HTERT RPE-1 (cell line): ENCODE results near the gene VENTX.
"Not testable (repeated sequence)": the region's sequence is repeated elsewhere in the genome, so short reads cannot be mapped to it uniquely, and the experiment has no call there.

Experiments used
- in situ Hi-C: fragments of 300-500 bp; cut with MboI; formaldehyde crosslinking; loops from 4 replicates; pipeline ENCODE4 v1.14.3; 2020; ENCODE audit warnings: low sequenced_read_pairs

The VENTX gene

DNA sequence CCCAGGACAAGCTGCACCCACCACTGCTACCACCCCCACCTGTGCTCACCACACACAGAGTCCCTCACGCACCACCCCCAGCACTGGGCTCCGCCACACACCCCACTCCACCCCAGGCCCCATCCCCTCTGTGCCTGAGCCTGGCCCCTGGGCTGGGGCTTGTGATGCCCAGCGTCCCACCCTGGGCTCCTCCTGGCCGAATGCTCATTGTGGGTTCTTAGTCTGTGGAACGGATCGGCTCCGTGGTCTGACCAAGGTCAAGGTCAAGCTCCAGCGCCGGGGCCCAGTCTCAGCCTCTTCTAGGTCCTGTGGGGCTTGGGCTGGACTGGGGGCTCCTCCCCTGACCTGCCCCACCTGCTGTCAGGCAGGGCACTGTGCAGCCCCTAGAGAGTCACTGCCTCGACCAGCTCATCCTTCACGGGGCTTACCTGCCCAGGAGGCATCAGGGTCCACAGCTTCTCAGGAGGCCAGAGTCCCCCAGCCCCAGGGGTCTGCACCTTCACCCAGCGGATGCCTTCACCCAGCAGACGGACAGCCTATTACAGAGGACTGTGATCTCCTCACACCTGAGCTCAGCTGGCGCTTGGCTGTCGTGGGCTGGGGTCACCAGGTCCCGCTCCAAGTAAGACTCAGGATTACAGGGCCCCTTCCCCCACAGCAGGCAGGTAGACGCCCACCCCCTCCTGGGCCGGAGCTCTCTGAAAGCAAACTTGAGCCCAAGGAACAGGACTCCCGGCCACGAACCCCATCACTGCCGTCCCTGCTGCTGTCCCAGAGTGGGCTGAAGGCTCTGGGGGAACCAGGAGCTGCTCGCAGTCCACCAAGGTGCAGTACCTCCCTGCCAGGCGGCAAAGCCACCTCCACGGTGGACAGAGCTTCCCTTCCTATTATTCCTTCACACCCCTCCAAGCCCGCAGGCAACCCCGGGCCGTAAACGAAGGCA, 22.9 kb upstream of the VENTX start:
- in situ Hi-C loops = no loop called here

DNA sequence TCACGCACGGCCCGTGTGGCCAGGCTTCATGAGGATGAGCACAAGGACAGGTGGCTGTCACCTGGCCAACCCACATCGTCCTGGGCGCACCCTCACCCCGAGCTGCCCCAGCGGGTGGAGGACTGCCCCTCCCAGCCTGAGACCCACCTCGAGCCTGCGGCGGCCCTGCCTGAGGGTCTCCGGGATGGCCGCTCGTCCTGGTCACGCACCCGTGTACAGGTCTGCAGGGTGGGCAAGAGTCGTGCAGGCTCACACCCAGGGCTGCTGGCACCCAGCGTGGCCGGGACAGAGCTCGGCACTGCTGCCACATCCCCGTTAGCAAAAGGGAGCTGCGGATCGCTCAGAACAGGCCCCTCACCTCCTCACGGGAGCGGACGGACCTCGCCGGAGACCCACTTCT, 22.1 kb upstream of the VENTX start:
- in situ Hi-C loops = no loop called here

DNA sequence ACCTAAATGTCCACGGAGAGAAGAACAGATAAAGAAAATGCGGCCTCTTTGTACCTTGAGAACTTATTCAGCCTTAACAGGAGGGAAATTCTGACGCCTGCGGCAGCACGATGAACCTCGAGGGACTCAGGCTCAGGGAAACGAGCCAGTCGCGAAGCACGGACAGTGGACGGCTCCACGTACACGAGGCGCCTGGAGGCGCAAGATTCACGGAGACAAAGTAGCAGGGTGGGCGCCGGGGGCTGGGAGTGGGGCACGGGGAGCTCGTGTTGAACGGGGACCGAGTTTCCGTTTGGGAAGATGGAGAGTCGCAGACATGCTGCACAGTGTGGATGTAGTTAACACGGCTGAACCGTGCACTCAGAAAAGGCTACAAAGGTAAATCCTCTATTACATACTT, 20.9 kb upstream of the VENTX start:
- in situ Hi-C loops = no loop called here

DNA sequence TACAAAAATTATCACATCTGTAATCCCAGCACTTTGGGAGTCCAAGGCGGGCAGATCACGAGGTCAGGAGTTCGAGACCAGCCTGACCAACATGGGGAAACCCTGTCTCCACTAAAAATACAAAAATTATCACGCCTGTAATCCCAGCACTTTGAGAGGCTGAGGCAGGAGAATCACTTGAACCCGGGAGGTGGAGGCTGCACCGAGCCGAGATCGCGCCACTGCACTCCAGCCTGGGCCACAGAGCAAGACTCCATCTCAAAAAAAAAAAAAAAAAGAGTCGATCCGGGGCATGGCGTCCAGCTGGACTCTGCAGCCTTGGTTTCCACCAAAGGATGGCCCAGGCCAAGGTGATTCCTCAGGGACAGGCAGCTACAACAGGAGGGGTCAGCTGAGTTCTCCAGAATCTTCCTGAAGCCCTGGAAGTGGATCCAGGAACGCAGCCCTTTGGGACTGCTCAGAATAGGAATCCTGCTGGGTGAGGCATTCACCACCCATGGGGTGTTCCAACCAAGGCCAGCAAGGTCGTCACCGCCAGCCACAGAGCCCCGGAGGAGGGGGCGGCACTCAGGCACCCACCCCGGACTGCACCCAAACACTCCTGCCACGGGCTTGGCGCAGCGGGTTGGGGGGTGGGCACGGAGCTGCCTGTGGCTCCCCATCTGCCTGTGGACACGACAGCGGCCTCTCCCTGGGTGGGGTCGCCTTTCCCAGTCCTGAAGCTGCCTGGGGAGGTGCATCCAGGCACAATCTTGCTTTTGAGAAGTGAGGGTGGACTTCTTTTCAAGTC, 19.7 kb upstream of the VENTX start:
- in situ Hi-C loops = no loop called here

DNA sequence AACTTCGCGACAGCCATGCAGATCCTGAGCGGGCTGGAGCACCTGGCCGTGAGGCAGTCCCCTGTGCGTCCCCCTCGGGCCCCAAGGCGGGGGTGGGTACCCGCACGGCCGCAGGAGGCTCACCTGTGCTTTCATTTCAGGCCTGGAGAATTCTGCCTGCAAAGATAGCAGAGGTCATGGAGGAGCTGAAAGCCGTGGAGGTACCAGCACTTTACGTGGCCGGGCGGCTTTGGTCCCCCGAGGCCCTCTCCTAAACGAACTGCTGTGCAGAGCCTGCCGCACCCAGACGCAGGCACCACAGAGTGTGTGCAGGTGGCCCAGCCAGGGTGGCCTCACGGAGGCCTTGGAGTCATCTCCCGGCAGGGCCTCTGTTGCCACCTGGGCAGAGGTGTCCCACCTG, 18.8 kb upstream of the VENTX start:
- in situ Hi-C loops = no loop called here

DNA sequence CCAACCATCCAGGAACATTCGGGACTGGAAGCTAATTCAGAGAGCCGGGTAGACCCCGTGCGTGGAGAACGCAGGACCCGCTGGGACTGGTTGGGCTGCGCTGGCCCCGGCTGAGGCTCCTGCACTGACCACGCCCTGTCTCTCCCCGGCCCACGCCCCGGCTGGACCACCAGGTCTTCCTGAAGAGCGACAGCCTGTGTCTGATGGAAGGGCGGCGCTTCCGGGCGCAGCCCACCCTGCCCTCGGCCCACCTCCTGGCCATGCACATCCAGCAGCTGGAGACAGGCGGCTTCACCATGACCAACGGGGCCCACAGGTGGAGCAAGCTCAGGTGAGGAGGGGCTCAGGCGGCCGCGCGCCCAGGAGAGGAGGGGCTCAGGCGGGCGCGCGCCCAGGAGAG, 17.9 kb upstream of the VENTX start:
- in situ Hi-C loops = no loop called here

DNA sequence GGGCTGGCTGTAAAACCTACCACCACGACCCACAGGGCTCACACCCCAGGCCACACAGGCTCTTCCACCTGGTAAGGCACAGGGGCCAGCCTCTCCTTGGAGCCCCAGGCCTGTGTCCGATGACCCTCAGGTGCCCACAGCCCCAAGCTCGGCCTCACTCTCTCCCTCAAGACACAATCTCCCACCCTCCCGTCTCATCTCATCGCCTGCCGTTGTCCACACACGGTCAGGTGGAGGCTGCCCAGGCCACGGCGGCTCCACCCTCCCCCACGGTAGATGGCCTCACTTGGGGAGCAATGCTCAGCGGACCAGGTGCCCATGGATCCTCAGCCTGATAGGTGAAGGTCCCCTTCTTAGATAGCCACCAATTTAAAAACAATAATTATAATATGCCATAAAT, 16.3 kb upstream of the VENTX start:
- in situ Hi-C loops = no loop called here

DNA sequence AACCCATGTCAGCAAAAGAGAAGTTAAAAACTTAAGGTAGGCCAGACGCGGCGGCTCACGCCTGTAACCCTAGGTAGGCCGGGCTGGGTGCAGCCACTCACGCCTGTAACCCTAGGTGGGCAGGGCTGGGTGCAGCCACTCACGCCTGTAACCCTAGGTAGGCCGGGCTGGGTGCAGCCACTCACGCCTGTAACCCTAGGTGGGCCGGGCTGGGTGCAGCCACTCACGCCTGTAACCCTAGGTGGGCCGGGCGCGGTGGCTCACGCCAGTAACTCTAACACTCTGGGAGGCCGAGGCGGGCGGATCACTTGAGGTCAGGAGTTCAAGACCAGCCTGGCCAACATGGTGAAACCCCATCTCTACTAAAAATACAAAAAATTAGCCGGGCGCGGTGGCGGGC, 15.9 kb upstream of the VENTX start:
- in situ Hi-C loops = not testable (repeated sequence)

DNA sequence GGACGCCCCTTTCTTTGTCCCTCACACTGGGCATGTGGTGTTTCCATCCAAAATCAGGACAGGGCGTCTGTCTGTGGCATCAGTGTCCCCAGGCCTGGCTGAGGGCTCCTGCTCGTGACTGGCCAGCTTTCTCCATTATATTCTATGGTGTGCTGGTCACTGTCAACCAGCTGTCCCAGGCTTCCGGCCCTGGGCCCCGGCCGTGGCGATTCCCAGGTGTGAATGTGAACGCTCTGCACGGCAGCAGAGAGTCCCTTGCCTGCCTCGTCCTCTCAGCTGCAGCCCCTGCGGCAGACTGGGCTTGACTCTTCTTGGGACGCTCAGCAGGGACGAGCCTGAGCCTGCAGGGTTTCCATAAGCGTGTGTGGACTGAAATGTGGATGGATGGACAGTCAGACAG, 13.6 kb upstream of the VENTX start:
- in situ Hi-C loops = no loop called here

DNA sequence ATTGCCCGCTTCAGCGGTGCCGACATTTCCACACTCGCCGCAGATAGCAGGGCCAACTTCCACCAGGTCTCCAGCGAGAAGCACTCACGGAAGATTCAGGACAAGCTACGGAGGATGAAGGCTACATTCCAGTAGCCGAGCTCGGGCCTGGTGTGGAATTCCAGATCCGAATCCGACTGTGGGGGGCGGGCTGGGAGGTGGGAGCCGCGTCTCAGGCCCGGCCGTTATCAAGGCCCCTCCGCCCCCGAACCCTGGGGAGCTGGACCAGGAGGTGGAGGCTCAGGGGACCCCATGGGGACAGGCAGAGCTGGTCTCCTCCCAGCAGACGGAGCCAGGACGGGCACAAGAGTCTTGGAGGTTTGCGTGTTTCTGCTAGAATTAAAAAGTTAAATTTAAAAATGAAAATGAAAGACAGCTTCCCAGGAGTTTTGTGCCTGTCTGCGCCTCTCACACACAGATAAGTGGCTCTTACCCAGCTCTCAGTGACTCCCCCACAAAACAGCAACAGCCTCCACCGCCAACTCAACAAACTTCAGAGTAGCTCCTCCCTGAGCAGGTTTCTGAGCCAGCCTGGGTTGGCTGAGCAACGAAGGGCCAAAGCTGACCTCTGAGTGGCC, 12.8 kb upstream of the VENTX start:
- in situ Hi-C loops = no loop called here

DNA sequence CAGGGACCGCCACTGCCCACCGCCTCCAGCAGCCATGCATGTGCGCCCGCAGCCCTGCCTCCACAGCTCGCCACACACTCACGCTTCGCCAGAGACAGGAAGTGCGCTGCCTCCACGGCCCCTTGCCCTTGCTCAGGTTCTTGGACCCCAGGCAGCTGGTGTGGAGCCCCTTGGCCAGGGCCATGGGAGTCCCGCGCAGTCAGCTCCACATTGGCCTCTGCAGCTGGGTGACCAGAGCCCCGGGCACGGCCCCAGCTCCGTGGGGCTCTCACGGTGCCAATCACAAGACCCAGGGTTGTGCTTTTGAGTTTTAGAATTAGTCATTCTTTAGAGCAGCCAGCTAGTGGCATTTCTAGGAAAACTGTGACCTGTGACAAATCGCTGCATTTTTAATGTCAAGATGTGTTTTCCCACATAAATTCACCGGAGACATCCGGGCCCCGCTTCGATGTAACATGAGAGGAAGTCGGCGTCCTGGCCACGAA, 11.9 kb upstream of the VENTX start:
- in situ Hi-C loops = no loop called here

DNA sequence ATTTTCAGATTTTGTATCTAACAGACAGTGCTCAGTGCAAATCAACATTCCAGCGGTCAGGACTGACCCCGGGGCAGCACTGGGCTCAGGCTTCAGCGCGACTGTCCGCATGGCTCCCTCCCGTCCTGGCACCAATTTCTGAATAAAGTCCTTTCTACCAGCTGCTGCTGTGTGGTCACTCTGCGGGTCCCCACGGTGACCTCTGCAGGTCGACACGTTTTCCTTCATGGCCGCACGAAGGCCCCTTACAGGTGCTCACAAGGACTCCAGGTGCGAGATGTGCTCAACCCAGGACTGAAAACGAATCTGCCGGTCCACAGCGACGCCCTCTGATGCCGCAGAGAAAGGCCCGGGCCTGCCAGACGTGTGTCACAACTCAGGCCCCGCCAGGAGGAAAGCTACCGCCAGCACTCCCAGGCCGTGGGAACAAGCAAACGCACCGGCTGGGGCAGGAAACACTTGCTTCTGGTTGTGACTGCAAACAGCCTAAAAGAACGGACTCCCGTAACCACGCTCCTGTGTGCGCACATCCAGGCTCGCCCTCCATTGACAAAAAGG, 11.3 kb upstream of the VENTX start:
- in situ Hi-C loops = no loop called here

DNA sequence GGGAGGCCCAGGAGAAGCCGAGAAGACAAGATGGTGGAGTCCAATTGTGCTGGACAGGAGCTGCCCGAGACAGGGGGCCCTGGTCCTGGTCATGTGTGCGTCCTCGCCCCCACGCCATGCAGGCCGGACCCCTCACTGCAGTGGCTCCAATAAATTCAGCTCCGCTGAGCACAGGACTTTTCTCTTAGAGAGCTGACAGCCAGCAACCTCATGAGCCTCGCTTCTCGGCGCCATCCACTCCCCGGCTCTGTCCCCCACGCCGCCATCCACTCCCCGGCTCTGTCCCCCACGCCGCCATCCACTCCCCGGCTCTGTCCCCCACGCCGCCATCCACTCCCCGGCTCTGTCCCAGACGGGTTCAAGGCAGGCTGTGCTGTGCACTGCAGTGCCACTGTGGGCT, 10.4 kb upstream of the VENTX start:
- in situ Hi-C loops = no loop called here

DNA sequence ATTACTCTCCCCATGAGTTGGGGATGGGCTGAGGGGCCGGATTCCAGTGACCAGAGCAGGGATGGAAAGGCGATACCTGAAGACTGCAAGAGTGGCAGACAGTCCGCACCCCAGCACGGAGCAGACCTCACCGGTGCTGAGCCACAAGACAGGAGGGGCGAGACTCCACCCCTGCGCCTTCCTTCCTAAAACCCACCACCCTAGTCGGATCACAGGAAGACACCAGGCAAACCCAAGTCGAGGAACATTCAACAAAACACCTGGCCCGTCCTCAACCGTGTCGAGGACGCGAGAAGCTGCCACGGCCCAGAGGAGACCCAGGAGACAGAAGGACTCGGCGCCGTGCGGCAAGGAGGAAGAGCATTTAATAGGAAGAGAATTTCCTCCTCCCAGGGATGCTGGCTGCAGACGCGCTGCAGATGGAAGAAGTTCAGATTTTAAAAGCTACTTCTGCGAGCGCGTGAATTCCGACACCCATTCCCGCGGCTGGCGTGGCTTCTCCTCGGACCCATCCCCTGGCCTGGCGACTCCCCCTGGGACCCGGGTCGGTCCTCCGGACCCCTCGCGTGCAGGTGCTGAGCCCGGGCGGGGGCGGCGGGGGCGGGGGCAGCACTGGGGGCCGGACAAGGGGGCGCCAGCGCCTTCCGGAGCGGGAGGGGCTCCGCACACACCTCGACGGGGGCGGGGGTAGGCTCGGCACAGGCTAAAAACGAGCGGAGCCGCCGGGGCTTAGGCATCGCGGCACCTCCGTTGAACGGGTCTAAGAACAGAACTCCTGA, 8.2 kb upstream of the VENTX start:
- in situ Hi-C loops = no loop called here

DNA sequence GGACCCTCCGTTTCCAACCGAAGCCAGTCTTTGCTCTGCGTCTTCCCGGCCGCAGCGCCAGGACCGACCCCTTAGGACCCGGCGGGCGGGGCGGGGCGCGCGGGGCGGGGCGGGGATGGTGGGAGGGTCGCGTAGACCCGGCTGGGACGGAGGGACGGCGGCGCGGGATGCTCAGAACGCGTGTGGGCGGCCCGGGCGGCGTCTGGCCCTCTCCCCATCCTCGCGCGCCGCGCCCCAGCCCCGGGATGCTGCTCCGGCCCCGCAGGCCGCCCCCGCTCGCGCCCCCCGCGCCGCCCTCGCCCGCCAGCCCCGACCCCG, 7.7 kb upstream of the VENTX start, which contains the start of gene UTF1:
UTF1 (plus strand) TSS at position 174 of the 318 bp plus-strand sequence; CDS start at position 246, 72 bp downstream.
- in situ Hi-C loops = no loop called here

DNA sequence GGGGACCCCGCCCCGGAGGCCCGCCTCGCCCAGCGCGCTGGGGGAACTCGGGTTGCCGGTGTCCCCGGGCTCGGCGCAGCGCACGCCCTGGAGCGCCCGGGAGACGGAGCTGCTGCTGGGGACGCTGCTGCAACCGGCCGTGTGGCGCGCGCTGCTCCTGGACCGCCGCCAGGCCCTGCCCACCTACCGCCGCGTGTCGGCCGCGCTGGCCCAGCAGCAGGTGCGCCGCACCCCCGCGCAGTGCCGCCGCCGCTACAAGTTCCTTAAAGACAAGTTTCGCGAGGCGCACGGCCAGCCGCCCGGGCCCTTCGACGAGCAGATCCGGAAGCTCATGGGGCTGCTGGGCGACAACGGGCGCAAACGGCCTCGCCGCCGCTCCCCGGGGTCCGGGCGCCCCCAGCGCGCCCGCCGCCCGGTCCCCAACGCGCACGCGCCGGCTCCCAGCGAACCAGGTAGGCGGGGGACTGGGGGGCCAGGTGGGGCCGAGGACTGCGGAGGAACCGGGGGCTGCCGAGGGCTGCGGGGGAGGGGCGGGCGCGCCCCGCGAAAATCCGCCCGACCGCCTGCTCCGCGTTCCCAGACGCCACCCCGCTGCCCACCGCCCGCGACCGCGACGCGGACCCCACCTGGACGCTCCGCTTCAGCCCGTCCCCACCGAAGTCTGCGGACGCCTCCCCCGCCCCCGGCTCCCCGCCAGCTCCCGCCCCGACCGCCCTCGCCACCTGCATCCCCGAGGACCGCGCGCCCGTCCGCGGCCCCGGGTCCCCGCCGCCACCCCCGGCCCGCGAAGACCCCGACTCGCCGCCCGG, 7.1 kb upstream of the VENTX start:
- in situ Hi-C loops = no loop called here

DNA sequence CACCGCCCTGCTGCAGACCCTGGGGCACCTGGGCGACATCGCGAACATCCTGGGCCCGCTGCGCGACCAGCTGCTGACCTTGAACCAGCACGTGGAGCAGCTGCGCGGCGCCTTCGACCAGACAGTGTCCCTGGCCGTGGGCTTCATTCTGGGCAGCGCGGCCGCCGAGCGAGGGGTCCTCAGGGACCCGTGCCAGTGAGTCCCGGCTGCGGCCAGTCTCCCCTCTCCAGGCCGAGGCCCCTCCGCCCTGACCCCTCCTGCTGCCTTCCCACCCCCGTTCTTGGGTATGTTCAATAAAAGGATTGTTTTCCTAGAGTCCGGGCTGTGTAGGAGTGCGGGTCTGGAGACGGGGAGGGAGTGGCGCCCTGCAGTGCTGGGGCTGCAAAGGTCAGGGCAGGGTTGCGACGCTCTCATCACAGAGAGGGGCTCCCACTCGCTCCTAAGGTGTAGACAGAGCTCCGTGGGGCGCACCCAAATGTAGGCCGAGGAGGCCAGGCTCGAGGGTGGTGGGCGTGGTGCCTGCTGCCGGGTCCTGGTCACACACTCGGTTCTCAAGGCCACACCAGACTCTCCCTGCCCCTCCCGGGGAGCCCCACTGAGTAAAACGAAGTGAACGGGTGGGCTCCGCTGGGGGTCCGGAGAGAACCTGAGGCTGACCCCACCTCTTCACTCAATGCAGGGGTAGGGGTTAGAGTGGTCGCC, 6.3 kb upstream of the VENTX start:
- in situ Hi-C loops = no loop called here

DNA sequence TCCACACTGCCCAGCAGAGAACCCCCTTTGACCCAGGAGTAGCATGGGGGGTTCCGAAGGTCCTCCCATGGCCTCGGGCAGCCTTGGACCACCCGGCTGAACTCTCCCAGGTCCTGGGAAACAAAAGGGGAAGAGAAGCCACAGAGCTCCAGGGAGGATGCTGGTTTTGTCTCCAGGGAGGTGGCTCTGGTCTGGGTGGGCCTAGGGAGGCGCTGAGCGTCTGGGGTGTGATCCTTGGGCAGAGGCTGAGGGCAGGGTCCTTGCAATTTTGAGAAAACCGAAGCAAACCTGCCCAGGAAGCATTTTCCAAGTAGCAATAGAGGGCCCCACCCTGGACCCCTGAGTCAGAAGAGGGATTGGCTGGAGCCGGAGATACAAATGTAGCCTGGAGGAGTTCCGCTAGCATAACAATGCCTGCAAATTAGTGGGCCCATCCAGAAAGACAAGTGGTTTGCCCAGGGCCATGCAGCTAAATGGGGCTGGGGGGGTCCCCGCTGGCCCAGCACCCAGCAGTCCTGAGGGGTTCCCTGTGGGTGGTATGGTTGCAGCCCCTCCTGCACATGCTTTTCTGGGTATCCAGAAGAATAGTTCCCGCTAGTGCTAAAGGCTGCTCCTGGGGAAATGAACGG, 5.6 kb upstream of the VENTX start:
- in situ Hi-C loops = no loop called here

DNA sequence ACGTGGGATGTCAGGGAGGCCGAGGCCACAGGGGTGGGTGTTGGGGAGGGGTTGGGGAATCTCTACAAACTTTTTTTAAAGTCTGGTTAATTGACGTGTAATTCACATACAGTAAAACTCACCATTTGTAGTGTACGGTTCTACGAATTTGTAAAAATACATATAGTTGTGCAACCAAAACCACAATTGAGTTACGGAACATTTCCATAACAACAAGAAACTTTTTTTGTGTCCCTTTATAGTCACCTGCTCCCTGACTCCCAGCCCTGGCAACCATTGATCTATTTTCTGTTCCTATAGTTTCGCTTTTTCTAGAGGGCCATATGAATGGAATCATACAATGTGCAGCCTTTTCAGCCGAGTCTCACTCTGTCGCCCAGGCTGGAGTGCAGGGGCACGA, 2.9 kb upstream of the VENTX start:
- in situ Hi-C loops = not testable (repeated sequence)
